ENCODE results near the gene BTNL2.
"Not testable (repeated sequence)": the region's sequence is repeated elsewhere in the genome, so short reads cannot be mapped to it uniquely, and the experiment has no call there.

BTNL2 gene

GRCh38 chr6:32433950-32434349 is 27.0 kb upstream of the BTNL2 start:
- not testable (repeated sequence) for H3K9ac ChIP-seq (ENCODE audit: low read length); H3K27me3 ChIP-seq (ENCODE audit: control insufficient read depth, insufficient read depth, low read length); H3K4me3 ChIP-seq (ENCODE audit: low read length); H3K9me3 ChIP-seq (ENCODE audit: control insufficient read depth, low read length); H3K36me3 ChIP-seq (ENCODE audit: control insufficient read depth, insufficient read depth, low read length); H3K4me1 ChIP-seq (ENCODE audit: control insufficient read depth, insufficient read depth, low read length)

GRCh38 chr6:32432050-32432450 is 25.1 kb upstream of the BTNL2 start:
- H3K27me3 ChIP-seq (ENCODE audit: control insufficient read depth, insufficient read depth, low read length), result no peaks in the 10 kb centered on the region
- H3K36me3 ChIP-seq (ENCODE audit: control insufficient read depth, insufficient read depth, low read length), result no peaks in the 10 kb centered on the region
- H3K4me1 ChIP-seq (ENCODE audit: control insufficient read depth, insufficient read depth, low read length), result no peaks in the 10 kb centered on the region
- H3K4me3 ChIP-seq (ENCODE audit: low read length), result no peak overlapping the region
- H3K9ac ChIP-seq (ENCODE audit: low read length), result no peak overlapping the region
- no peaks in the 10 kb centered on the region for H3K9me3 ChIP-seq (ENCODE audit: control insufficient read depth, low read length)

- no peaks in the 10 kb centered on the region for H3K36me3 ChIP-seq (ENCODE audit: control insufficient read depth, insufficient read depth, low read length)
Observed at GRCh38 chr6:32431142-32431541, 24.2 kb upstream of the BTNL2 start.

GRCh38 chr6:32430179-32430578 is 23.2 kb upstream of the BTNL2 start:
- Histone ChIP-seq H3K9ac (ENCODE audit: low read length) (no peak overlapping the region), H3K4me1 (ENCODE audit: control insufficient read depth, insufficient read depth, low read length) (no peaks in the 10 kb centered on the region), H3K27me3 (ENCODE audit: control insufficient read depth, insufficient read depth, low read length) (no peaks in the 10 kb centered on the region), H3K4me3 (ENCODE audit: low read length) (no peak overlapping the region), H3K9me3 (ENCODE audit: control insufficient read depth, low read length) (no peaks in the 10 kb centered on the region), H3K36me3 (ENCODE audit: control insufficient read depth, insufficient read depth, low read length) (no peaks in the 10 kb centered on the region)

More at GRCh38 chr6:32431142-32431541, 24.2 kb upstream of the BTNL2 start:
- no peaks in the 10 kb centered on the region for H3K9me3 ChIP-seq (ENCODE audit: control insufficient read depth, low read length)
- H3K9ac ChIP-seq (ENCODE audit: low read length), result no peak overlapping the region
- H3K4me3 ChIP-seq (ENCODE audit: low read length), result no peak overlapping the region
- H3K27me3 ChIP-seq (ENCODE audit: control insufficient read depth, insufficient read depth, low read length), result no peaks in the 10 kb centered on the region
- H3K4me1 ChIP-seq (ENCODE audit: control insufficient read depth, insufficient read depth, low read length), result no peaks in the 10 kb centered on the region

GRCh38 chr6:32427934-32428474 is 21.0 kb upstream of the BTNL2 start:
- Histone ChIP-seq H3K9me3 (ENCODE audit: control insufficient read depth, low read length) (no peaks in the 10 kb centered on the region), H3K36me3 (ENCODE audit: control insufficient read depth, insufficient read depth, low read length) (no peaks in the 10 kb centered on the region), H3K27me3 (ENCODE audit: control insufficient read depth, insufficient read depth, low read length) (no peaks in the 10 kb centered on the region)

GRCh38 chr6:32427218-32427617 is 20.2 kb upstream of the BTNL2 start:
- H3K27me3 ChIP-seq (ENCODE audit: control insufficient read depth, insufficient read depth, low read length), result no peaks in the 10 kb centered on the region
- H3K4me3 ChIP-seq (ENCODE audit: low read length), result no peak overlapping the region
- H3K9ac ChIP-seq (ENCODE audit: low read length), result no peak overlapping the region
- no peaks in the 10 kb centered on the region for H3K9me3 ChIP-seq (ENCODE audit: control insufficient read depth, low read length)
- H3K36me3 ChIP-seq (ENCODE audit: control insufficient read depth, insufficient read depth, low read length), result no peaks in the 10 kb centered on the region
- no peaks in the 10 kb centered on the region for H3K4me1 ChIP-seq (ENCODE audit: control insufficient read depth, insufficient read depth, low read length)

More at GRCh38 chr6:32427934-32428474, 21.0 kb upstream of the BTNL2 start:
- Histone ChIP-seq H3K9ac (ENCODE audit: low read length) (no peak overlapping the region), H3K4me3 (ENCODE audit: low read length) (no peak overlapping the region), H3K4me1 (ENCODE audit: control insufficient read depth, insufficient read depth, low read length) (no peaks in the 10 kb centered on the region)

GRCh38 chr6:32426338-32426737 is 19.4 kb upstream of the BTNL2 start:
- no peak overlapping the region for H3K9ac ChIP-seq (ENCODE audit: low read length)
- H3K4me3 ChIP-seq (ENCODE audit: low read length), result no peak overlapping the region
- no peaks in the 10 kb centered on the region for H3K27me3 ChIP-seq (ENCODE audit: control insufficient read depth, insufficient read depth, low read length)
- no peaks in the 10 kb centered on the region for H3K4me1 ChIP-seq (ENCODE audit: control insufficient read depth, insufficient read depth, low read length)
- H3K9me3 ChIP-seq (ENCODE audit: control insufficient read depth, low read length), result no peaks in the 10 kb centered on the region
- H3K36me3 ChIP-seq (ENCODE audit: control insufficient read depth, insufficient read depth, low read length), result no peaks in the 10 kb centered on the region

- Histone ChIP-seq H3K36me3 (ENCODE audit: control insufficient read depth, insufficient read depth, low read length) (no peaks in the 10 kb centered on the region), H3K9ac (ENCODE audit: low read length) (no peak overlapping the region), H3K9me3 (ENCODE audit: control insufficient read depth, low read length) (no peaks in the 10 kb centered on the region), H3K4me3 (ENCODE audit: low read length) (no peak overlapping the region), H3K4me1 (ENCODE audit: control insufficient read depth, insufficient read depth, low read length) (no peaks in the 10 kb centered on the region), H3K27me3 (ENCODE audit: control insufficient read depth, insufficient read depth, low read length) (no peaks in the 10 kb centered on the region)
Observed at GRCh38 chr6:32424589-32425300, 17.8 kb upstream of the BTNL2 start.

GRCh38 chr6:32416036-32416435 is 9.1 kb upstream of the BTNL2 start:
- peaks cover 9% of the 10 kb centered on the region for H3K27me3 ChIP-seq (ENCODE audit: control insufficient read depth, insufficient read depth, low read length)
- no peak overlapping the region for H3K9ac ChIP-seq (ENCODE audit: low read length)
- H3K4me3 ChIP-seq (ENCODE audit: low read length), result no peak overlapping the region
- no peaks in the 10 kb centered on the region for H3K4me1 ChIP-seq (ENCODE audit: control insufficient read depth, insufficient read depth, low read length)
- no peaks in the 10 kb centered on the region for H3K36me3 ChIP-seq (ENCODE audit: control insufficient read depth, insufficient read depth, low read length)
- no peaks in the 10 kb centered on the region for H3K9me3 ChIP-seq (ENCODE audit: control insufficient read depth, low read length)

GRCh38 chr6:32415521-32416019 is 8.6 kb upstream of the BTNL2 start:
- H3K27me3 ChIP-seq (ENCODE audit: control insufficient read depth, insufficient read depth, low read length), result peaks cover 9% of the 10 kb centered on the region
- no peaks in the 10 kb centered on the region for H3K4me1 ChIP-seq (ENCODE audit: control insufficient read depth, insufficient read depth, low read length)
- no peak overlapping the region for H3K9ac ChIP-seq (ENCODE audit: low read length)
- no peaks in the 10 kb centered on the region for H3K9me3 ChIP-seq (ENCODE audit: control insufficient read depth, low read length)
- no peaks in the 10 kb centered on the region for H3K36me3 ChIP-seq (ENCODE audit: control insufficient read depth, insufficient read depth, low read length)
- H3K4me3 ChIP-seq (ENCODE audit: low read length), result no peak overlapping the region

- Histone ChIP-seq H3K4me1 (ENCODE audit: control insufficient read depth, insufficient read depth, low read length) (no peaks in the 10 kb centered on the region), H3K27me3 (ENCODE audit: control insufficient read depth, insufficient read depth, low read length) (peaks cover 12% of the 10 kb centered on the region), H3K4me3 (ENCODE audit: low read length) (no peak overlapping the region), H3K9ac (ENCODE audit: low read length) (no peak overlapping the region), H3K9me3 (ENCODE audit: control insufficient read depth, low read length) (no peaks in the 10 kb centered on the region), H3K36me3 (ENCODE audit: control insufficient read depth, insufficient read depth, low read length) (no peaks in the 10 kb centered on the region)
Observed at GRCh38 chr6:32413427-32414047, 6.6 kb upstream of the BTNL2 start.

- Histone ChIP-seq H3K9me3 (ENCODE audit: control insufficient read depth, low read length) (no peaks in the 10 kb centered on the region), H3K4me1 (ENCODE audit: control insufficient read depth, insufficient read depth, low read length) (no peaks in the 10 kb centered on the region), H3K9ac (ENCODE audit: low read length) (no peak overlapping the region), H3K27me3 (ENCODE audit: control insufficient read depth, insufficient read depth, low read length) (peaks cover 12% of the 10 kb centered on the region), H3K36me3 (ENCODE audit: control insufficient read depth, insufficient read depth, low read length) (no peaks in the 10 kb centered on the region), H3K4me3 (ENCODE audit: low read length) (no peak overlapping the region)
Observed at GRCh38 chr6:32411566-32412327, 4.8 kb upstream of the BTNL2 start.

All from mucosa of stomach (tissue), 1 donor.